Osteocyte (in vitro differentiated cells): ENCODE data around the gene TMEM63A. TPM values are rescaled to one million over a fixed set of nuclear protein-coding genes. Genes with fewer than 3 reads are reported as not detected.

ENCODE experiments used
- DNase-seq: peaks from one replicate; pipeline ENCODE4 v3.0.0; 2021; ENCODE audit warnings: mixed read lengths; ENCODE audit not compliant: unreplicated experiment; ENCODE audit errors: extremely low spot score
- H3K27ac Mint-ChIP-seq: one replicate; pipeline ENCODE4 v1.8.0; 2021; ENCODE audit warnings: mild to moderate bottlenecking, mixed read lengths; ENCODE audit not compliant: unreplicated experiment
- H3K27me3 Mint-ChIP-seq: one replicate; pipeline ENCODE4 v1.8.0; 2021; ENCODE audit warnings: mixed read lengths; ENCODE audit not compliant: unreplicated experiment
- H3K36me3 Mint-ChIP-seq: one replicate; pipeline ENCODE4 v1.8.0; 2021; ENCODE audit warnings: mixed read lengths; ENCODE audit not compliant: unreplicated experiment
- H3K4me1 Mint-ChIP-seq: one replicate; pipeline ENCODE4 v1.8.0; 2021; ENCODE audit warnings: mixed read lengths; ENCODE audit not compliant: unreplicated experiment
- H3K4me3 Mint-ChIP-seq: one replicate; pipeline ENCODE4 v1.8.0; 2021; ENCODE audit warnings: mild to moderate bottlenecking, moderate library complexity, mixed read lengths; ENCODE audit not compliant: unreplicated experiment
- H3K9me3 Mint-ChIP-seq: one replicate; pipeline ENCODE4 v1.8.0; 2021; ENCODE audit warnings: mixed read lengths; ENCODE audit not compliant: unreplicated experiment
- CTCF ChIP-seq: fragments of 200-600 bp; sonication (generic); IDR thresholded peaks from 2 replicates; pipeline ENCODE4 v1.5.0; 2021; ENCODE audit warnings: antibody characterized with exemption, mild to moderate bottlenecking, moderate library complexity
- total RNA-seq: library from RNA; stranded (reverse); gene quantifications from 2 replicates; pipeline ENCODE4 v1.2.1, GENCODE V29; 2021

TMEM63A gene
- total RNA-seq, 1 donor from 2014 or later = 54.8 TPM

GRCh38 chr1:225926551-225927113 lies 44.5 kb upstream of the TMEM63A start:
- peaks cover 19% of the 10 kb centered on the region for H3K4me1 Mint-ChIP-seq
- H3K9me3 Mint-ChIP-seq = no peaks in the 10 kb centered on the region
- no peak overlapping the region for H3K4me3 Mint-ChIP-seq
- H3K27ac Mint-ChIP-seq = no peak overlapping the region
- TF ChIP-seq CTCF = no peak
- H3K36me3 Mint-ChIP-seq = no peaks in the 10 kb centered on the region
- no peak for DNase-seq
- no peaks in the 10 kb centered on the region for H3K27me3 Mint-ChIP-seq

- Mint-ChIP-seq H3K4me1 (peaks cover 40% of the 10 kb centered on the region), H3K36me3 (peaks cover 8% of the 10 kb centered on the region), H3K27ac (peak within 1 kb of the TSS; percentile 95), H3K4me3 (peak within 1 kb of the TSS; percentile 91), H3K27me3 (no peaks in the 10 kb centered on the region), H3K9me3 (no peaks in the 10 kb centered on the region)
- TF ChIP-seq CTCF = no peak
- peak; percentile 98 for DNase-seq
Measured at GRCh38 chr1:225923692-225924555, 41.7 kb upstream of the TMEM63A start, which contains the start of gene PYCR2. TSS of gene PYCR2 (minus strand) at chr1:225924250. CDS start at chr1:225924110, 140 bp downstream.

- TF ChIP-seq CTCF = no peak
- H3K36me3 Mint-ChIP-seq = peaks cover 8% of the 10 kb centered on the region
- H3K4me3 Mint-ChIP-seq = peak overlapping the region; percentile 91
- no peak for DNase-seq
- no peaks in the 10 kb centered on the region for H3K27me3 Mint-ChIP-seq
- peaks cover 40% of the 10 kb centered on the region for H3K4me1 Mint-ChIP-seq
- no peaks in the 10 kb centered on the region for H3K9me3 Mint-ChIP-seq
- H3K27ac Mint-ChIP-seq = peak overlapping the region; percentile 95
Measured at GRCh38 chr1:225923381-225923691, 41.2 kb upstream of the TMEM63A start.

GRCh38 chr1:225921734-225922709 lies 39.8 kb upstream of the TMEM63A start:
- peak overlapping the region; percentile 91 for H3K4me3 Mint-ChIP-seq
- peaks cover 15% of the 10 kb centered on the region for H3K36me3 Mint-ChIP-seq
- H3K9me3 Mint-ChIP-seq = no peaks in the 10 kb centered on the region
- TF ChIP-seq CTCF = no peak
- DNase-seq = no peak
- peaks cover 40% of the 10 kb centered on the region for H3K4me1 Mint-ChIP-seq
- peak overlapping the region; percentile 95 for H3K27ac Mint-ChIP-seq
- H3K27me3 Mint-ChIP-seq = no peaks in the 10 kb centered on the region
